IPS-15b (cell line): Measurements from ENCODE around the gene LPIN2.

Source experiments
- H3K27me3 ChIP-seq: one replicate; pipeline ENCODE4 v1.6.1; 2013; ENCODE audit warnings: low read length; ENCODE audit not compliant: control insufficient read depth, insufficient read depth
- H3K36me3 ChIP-seq: one replicate; pipeline ENCODE4 v1.6.1; 2013; ENCODE audit warnings: low read length; ENCODE audit not compliant: control insufficient read depth, insufficient read depth
- H3K4me1 ChIP-seq: one replicate; pipeline ENCODE4 v1.6.1; 2013; ENCODE audit warnings: mild to moderate bottlenecking, low read length; ENCODE audit not compliant: control insufficient read depth, insufficient read depth
- H3K4me3 ChIP-seq: one replicate; pipeline ENCODE4 v1.5.1; 2013; ENCODE audit warnings: low read depth, low read length
- H3K9ac ChIP-seq: one replicate; pipeline ENCODE4 v1.6.1; 2013; ENCODE audit warnings: low read depth, mild to moderate bottlenecking, low read length
- H3K9me3 ChIP-seq: one replicate; pipeline ENCODE4 v1.6.1; 2013; ENCODE audit warnings: mild to moderate bottlenecking, low read length; ENCODE audit not compliant: control insufficient read depth, insufficient read depth

LPIN2 gene

DNA sequence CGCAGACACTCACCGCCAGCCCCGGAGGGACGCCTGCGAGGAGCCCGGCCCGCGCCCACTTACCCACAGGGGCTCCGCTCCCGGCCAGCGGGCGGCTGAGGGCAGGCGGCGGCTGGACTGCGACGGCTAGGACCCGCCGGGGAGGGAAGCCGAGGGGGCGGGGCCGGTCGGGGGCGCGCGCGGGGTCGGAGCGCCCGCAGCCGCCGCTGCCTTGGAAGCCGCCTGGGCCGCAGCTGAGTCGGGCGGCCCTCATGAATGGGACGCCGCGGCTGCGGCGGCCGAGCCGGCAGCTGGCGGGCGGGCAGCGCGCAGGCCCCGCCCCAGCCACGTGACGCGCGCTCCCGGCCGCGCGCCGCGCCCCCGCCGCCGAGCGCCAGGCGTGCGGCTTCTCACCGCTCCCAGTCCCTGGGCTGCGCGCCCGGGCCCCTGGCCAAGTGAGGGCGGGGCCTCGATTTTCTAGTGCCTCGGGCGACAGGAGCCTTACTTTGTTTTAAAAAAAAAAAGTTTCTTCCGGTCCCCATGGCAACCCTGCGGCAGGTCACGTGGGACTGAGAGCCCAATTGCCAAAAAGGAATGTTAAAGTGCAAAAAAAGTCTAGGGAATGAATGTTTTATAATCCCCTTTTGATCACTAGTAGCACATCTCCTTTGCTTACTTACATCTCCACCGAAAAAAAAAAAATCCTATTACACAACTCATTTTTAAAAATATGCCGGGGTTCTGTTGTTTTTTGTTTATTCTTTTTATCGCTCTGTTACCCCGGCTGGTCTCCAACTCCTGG lies at the start of gene LPIN2:
Gene LPIN2 (minus strand): TSS at position 121 of the 781 bp plus-strand sequence. CDS start 52,304 bp downstream, outside the sequence.
- Histone ChIP-seq H3K4me3 (peak within 1 kb of the TSS; percentile 78), H3K4me1 (peaks cover 3% of the 10 kb centered on the region), H3K27me3 (peaks cover 3% of the 10 kb centered on the region), H3K9me3 (no peaks in the 10 kb centered on the region), H3K36me3 (no peaks in the 10 kb centered on the region), H3K9ac (peak within 1 kb of the TSS; percentile 65)

DNA sequence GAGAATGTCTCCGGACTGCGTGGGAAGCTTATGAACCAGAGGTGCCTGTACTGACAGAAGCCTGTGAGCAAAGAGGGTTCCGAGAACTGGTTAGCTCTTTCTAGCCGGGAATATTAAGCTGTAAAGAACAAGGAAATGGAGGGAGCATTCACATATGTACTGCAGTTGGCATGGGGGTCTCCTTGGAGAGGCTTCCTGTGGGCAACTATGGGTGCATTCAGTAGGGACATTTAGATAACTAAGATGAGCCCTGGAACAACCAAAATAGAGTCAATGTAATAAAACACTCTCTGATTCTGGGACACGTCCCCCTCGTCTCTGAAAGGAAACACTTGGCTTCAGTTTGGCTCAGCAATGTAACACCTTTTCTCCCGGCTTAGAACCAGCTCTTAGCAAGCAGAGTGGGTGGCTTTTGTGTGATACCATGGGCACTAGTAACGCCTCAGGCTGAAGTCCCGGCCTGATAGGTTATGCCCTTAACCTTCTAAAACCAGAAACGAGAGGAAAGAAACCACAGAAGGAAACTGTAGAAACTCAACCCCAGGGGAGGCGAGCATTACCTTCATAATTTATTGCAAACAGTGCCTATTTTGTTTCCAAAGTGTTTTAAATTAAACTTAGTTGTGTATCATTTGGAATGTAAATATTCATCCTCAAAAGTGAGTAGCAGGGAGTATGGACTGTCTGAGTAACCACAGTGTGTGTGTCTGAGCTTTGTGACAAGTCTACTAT lies 48.8 kb upstream of the LPIN2 start:
- H3K9ac ChIP-seq, result no peak overlapping the region
- no peak overlapping the region for H3K4me3 ChIP-seq
- no peaks in the 10 kb centered on the region for H3K9me3 ChIP-seq
- H3K27me3 ChIP-seq, result no peaks in the 10 kb centered on the region
- H3K4me1 ChIP-seq, result no peaks in the 10 kb centered on the region
- H3K36me3 ChIP-seq, result no peaks in the 10 kb centered on the region

DNA sequence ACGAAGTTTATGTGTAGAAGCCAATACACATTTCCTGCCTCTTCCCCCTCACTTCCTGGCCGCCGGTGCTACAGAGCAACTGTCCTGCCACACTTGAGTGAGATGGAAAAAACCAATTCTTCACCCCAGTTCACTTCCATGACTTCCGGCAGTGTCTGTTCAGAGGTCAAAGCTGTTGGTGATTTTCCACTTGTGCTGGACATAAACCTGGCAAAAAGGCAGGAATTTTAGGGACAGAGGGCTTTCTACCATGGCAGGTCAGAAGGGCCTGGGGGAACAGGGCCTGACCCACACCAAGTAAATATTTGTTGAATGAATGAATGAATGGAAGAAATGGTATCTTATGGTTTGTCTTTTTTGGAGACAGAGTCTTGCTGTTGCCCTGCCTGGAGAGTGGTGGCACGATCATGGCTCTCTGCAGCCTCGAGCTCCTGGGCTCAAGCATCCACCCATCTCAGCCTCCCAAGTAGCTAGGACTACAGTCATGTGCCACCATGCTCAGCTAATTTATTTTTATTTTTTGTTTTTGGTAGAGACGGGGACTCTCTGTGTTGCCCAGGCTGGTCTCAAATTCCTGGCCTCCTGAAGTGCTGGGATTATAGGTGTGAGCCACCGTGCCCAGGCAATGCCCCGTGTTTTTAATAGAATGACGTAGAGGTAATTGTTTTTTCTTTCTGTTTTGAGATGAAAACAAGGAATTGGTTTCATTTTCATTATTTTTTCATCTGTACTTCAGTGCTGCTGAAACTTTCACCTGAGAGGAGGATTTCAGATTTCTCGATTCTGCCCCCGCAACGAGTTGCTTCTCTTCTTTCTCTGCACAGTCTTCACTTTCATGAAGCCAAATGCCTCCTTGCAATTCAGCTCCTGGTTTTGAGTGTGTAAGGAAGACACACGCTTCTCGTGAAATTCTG lies 48.0 kb upstream of the LPIN2 start:
- H3K27me3 ChIP-seq, result no peaks in the 10 kb centered on the region
- no peak overlapping the region for H3K9ac ChIP-seq
- H3K4me1 ChIP-seq, result no peaks in the 10 kb centered on the region
- H3K9me3 ChIP-seq, result no peaks in the 10 kb centered on the region
- H3K36me3 ChIP-seq, result no peaks in the 10 kb centered on the region
- no peak overlapping the region for H3K4me3 ChIP-seq

GRCh38 chr18:3059272-3059671 lies 46.3 kb upstream of the LPIN2 start:
- Histone ChIP-seq H3K27me3 (no peaks in the 10 kb centered on the region), H3K9ac (no peak overlapping the region), H3K4me1 (no peaks in the 10 kb centered on the region), H3K4me3 (no peak overlapping the region), H3K9me3 (no peaks in the 10 kb centered on the region), H3K36me3 (no peaks in the 10 kb centered on the region)

- H3K9me3 ChIP-seq, result no peaks in the 10 kb centered on the region
- H3K36me3 ChIP-seq, result no peaks in the 10 kb centered on the region
- H3K4me3 ChIP-seq, result no peak overlapping the region
- H3K9ac ChIP-seq, result no peak overlapping the region
- no peaks in the 10 kb centered on the region for H3K4me1 ChIP-seq
- no peaks in the 10 kb centered on the region for H3K27me3 ChIP-seq
Observed at GRCh38 chr18:3058328-3059191, 45.6 kb upstream of the LPIN2 start.

DNA sequence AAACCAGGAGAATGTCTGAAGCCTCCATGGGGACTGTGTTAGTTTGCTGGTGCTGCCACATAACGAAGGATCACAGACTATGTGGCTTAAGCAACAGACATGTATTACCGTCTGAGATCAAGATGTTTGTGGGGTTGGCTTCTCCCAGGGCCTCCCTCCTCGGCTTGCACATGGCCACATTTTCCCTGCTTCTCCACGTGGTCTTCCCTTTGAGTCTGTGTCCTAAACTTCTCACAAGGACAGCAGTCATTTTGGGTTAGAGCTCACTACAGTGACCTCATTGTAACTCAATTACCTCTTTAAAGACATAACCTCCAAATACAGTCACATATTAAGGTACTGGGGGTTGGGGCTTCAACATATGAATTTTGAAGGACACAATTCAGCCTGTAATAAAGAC lies 44.6 kb upstream of the LPIN2 start:
- Histone ChIP-seq H3K4me3 (no peak overlapping the region), H3K9me3 (no peaks in the 10 kb centered on the region), H3K4me1 (no peaks in the 10 kb centered on the region)

GRCh38 chr18:3056311-3056710 lies 43.4 kb upstream of the LPIN2 start:
- no peaks in the 10 kb centered on the region for H3K36me3 ChIP-seq
- no peaks in the 10 kb centered on the region for H3K4me1 ChIP-seq
- no peaks in the 10 kb centered on the region for H3K27me3 ChIP-seq
- no peak overlapping the region for H3K9ac ChIP-seq
- H3K4me3 ChIP-seq, result no peak overlapping the region
- H3K9me3 ChIP-seq, result no peaks in the 10 kb centered on the region

More for the DNA sequence above, 44.6 kb upstream of the LPIN2 start:
- Histone ChIP-seq H3K36me3 (no peaks in the 10 kb centered on the region), H3K27me3 (no peaks in the 10 kb centered on the region), H3K9ac (no peak overlapping the region)

DNA sequence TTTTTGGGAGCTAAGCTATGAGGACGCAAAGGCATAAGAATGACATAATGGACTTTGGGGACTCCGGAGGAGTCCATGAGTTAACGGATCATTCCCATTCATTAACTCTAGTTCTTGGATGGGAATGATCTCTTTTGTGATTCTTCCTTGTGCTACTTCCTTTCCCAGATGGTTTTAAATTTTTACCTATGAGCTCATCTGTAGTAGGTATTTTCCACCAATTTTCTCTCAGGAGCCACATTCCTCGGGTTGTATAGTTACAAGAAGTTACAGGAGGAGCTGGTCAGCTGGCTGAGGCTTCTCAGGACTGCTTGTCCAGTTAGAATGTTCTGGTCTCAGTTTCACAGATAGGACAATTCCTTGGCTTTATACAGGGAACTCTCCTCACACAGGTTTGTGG lies 42.9 kb upstream of the LPIN2 start:
- Histone ChIP-seq H3K36me3 (no peaks in the 10 kb centered on the region), H3K9ac (no peak overlapping the region)

DNA sequence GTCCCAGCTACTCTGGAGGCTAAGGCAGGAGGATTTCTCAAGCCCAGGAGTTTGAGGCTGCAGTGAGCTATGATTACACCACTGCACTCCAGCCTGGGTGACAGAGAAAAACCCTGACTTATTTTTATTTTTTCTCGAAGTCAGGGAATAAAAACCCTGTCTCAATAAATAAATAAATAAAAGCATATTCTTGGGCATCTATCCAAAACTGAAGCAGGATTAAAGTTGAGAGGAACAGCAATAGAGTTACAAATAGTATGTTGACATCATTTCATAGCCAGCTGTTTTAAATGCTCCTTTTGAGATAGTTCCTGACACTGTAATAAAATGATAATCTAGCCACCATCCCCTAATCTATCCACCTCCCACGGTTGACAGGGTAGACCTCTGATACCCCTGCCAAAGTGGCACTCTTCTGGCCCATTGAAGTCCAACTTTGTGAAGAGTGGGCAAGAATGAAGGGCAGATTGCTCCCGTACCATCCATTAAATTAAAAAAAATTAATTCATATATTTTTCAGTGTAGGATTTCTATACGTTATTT lies 42.3 kb upstream of the LPIN2 start:
- Histone ChIP-seq H3K9ac (no peak overlapping the region), H3K9me3 (no peaks in the 10 kb centered on the region), H3K36me3 (no peaks in the 10 kb centered on the region), H3K4me3 (no peak overlapping the region), H3K4me1 (no peaks in the 10 kb centered on the region), H3K27me3 (no peaks in the 10 kb centered on the region)

More for the DNA sequence above, 42.9 kb upstream of the LPIN2 start:
- H3K4me3 ChIP-seq, result no peak overlapping the region
- no peaks in the 10 kb centered on the region for H3K27me3 ChIP-seq
- H3K9me3 ChIP-seq, result no peaks in the 10 kb centered on the region
- H3K4me1 ChIP-seq, result no peaks in the 10 kb centered on the region

- H3K4me1 ChIP-seq, result no peaks in the 10 kb centered on the region
- H3K9ac ChIP-seq, result no peak overlapping the region
- no peaks in the 10 kb centered on the region for H3K27me3 ChIP-seq
- no peaks in the 10 kb centered on the region for H3K9me3 ChIP-seq
- no peak overlapping the region for H3K4me3 ChIP-seq
- H3K36me3 ChIP-seq, result no peaks in the 10 kb centered on the region
Observed at GRCh38 chr18:3054780-3055179, 41.8 kb upstream of the LPIN2 start.
